ENCODE measurements around the gene MSMO1. TPM values are rescaled to one million over a fixed set of nuclear protein-coding genes. Genes with fewer than 3 reads are reported as not detected.
"Not testable (repeated sequence)": the region's sequence is repeated elsewhere in the genome, so short reads cannot be mapped to it uniquely, and the experiment has no call there.

MSMO1 gene
- total and polyA plus RNA-seq, 10 donors = 11.0 to 27.4 (median 17.7) TPM

DNA sequence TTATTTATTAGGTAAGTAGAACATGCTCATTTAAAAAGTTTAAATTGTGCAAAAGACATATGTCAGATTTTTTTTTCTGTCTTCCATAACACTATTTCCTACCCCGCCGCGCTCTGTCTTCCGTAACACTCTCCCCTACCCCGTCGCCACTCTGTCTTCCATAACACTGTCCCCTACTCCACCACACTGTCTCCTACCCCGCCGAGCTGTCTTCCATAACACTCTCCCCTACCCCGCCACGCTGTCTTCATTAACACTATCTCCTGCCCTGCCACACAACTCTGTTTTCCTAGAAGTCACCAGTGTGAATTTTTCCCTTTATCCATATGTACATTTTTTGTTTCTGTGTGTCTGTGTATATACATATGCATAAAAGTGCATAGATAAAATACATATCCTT is 4.4 kb downstream of the MSMO1 start:
- DNase-seq = no peak
- no peak overlapping the region for H3K4me3 ChIP-seq
- no peak overlapping the region for H3K27ac ChIP-seq
- intact Hi-C loops (cut with DNase I; ENCODE audit: low total_unique reads) = no loop called here
- H3K9me3 ChIP-seq = no peaks in the 10 kb centered on the region
- no peaks in the 10 kb centered on the region for H3K27me3 ChIP-seq (replicated peaks in 1 of 7)
- WGBS, 5 donors = 87 to 95% (median 92%) methylated on average over 10 of the region's 10 CpGs
- H3K36me3 ChIP-seq = peaks cover 0 to 49% (median 12%) of the 10 kb centered on the region in 6 donors
- peaks cover 10 to 53% (median 36%) of the 10 kb centered on the region in 6 donors for H3K4me1 ChIP-seq
- no peak for TF ChIP-seq POLR2AphosphoS5 (IDR thresholded peaks at IDR 0.05)
- TF ChIP-seq, protein P1, sequence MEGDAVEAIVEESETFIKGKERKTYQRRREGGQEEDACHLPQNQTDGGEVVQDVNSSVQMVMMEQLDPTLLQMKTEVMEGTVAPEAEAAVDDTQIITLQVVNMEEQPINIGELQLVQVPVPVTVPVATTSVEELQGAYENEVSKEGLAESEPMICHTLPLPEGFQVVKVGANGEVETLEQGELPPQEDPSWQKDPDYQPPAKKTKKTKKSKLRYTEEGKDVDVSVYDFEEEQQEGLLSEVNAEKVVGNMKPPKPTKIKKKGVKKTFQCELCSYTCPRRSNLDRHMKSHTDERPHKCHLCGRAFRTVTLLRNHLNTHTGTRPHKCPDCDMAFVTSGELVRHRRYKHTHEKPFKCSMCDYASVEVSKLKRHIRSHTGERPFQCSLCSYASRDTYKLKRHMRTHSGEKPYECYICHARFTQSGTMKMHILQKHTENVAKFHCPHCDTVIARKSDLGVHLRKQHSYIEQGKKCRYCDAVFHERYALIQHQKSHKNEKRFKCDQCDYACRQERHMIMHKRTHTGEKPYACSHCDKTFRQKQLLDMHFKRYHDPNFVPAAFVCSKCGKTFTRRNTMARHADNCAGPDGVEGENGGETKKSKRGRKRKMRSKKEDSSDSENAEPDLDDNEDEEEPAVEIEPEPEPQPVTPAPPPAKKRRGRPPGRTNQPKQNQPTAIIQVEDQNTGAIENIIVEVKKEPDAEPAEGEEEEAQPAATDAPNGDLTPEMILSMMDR (IDR thresholded peaks at IDR 0.05 in 8 of 11, conservative IDR thresholded peaks at IDR 0.05 in 3 of 11) = no peak
- no peak for TF ChIP-seq POLR2A (IDR thresholded peaks at IDR 0.05)

GRCh38 chr4:165332502-165332901 is 5.0 kb downstream of the MSMO1 start:
- H3K27ac ChIP-seq = peak overlapping the region in 1 of 8 donors; percentile 22
- DNase-seq = no peak
- H3K9me3 ChIP-seq = no peaks in the 10 kb centered on the region
- intact Hi-C loops (cut with DNase I; ENCODE audit: low total_unique reads) = no loop called here
- no peak overlapping the region for H3K4me3 ChIP-seq
- 75 to 85% (median 77%) methylated on average over 1 of the region's 1 CpG for WGBS, 5 donors
- H3K36me3 ChIP-seq = peaks cover 0 to 56% (median 12%) of the 10 kb centered on the region in 6 donors
- TF ChIP-seq, protein P1 (IDR thresholded peaks at IDR 0.05 in 8 of 11, conservative IDR thresholded peaks at IDR 0.05 in 3 of 11) = no peak
- no peak for TF ChIP-seq POLR2AphosphoS5 (IDR thresholded peaks at IDR 0.05)
- TF ChIP-seq POLR2A (IDR thresholded peaks at IDR 0.05) = no peak
- peaks cover 10 to 53% (median 36%) of the 10 kb centered on the region in 6 donors for H3K4me1 ChIP-seq
- no peaks in the 10 kb centered on the region for H3K27me3 ChIP-seq (replicated peaks in 1 of 7)

- no peaks in the 10 kb centered on the region for H3K27me3 ChIP-seq (replicated peaks in 1 of 7)
- peaks cover 0 to 82% (median 29%) of the 10 kb centered on the region in 6 donors for H3K36me3 ChIP-seq
- H3K4me3 ChIP-seq = no peak overlapping the region
- intact Hi-C loops (cut with DNase I; ENCODE audit: low total_unique reads) = no loop called here
- no peaks in the 10 kb centered on the region for H3K9me3 ChIP-seq
- no peak overlapping the region for H3K27ac ChIP-seq
- WGBS, 5 donors = 82 to 95% (median 90%) methylated on average over 3 of the region's 3 CpGs
- peaks cover 0 to 28% (median 15%) of the 10 kb centered on the region in 6 donors for H3K4me1 ChIP-seq
- DNase-seq = no peak
- TF ChIP-seq, protein P1 (IDR thresholded peaks at IDR 0.05 in 8 of 11, conservative IDR thresholded peaks at IDR 0.05 in 3 of 11) = no peak
- TF ChIP-seq POLR2AphosphoS5 (IDR thresholded peaks at IDR 0.05) (no peak), POLR2A (IDR thresholded peaks at IDR 0.05) (no peak)
Measured at GRCh38 chr4:165335163-165335703, 7.8 kb downstream of the MSMO1 start.

DNA sequence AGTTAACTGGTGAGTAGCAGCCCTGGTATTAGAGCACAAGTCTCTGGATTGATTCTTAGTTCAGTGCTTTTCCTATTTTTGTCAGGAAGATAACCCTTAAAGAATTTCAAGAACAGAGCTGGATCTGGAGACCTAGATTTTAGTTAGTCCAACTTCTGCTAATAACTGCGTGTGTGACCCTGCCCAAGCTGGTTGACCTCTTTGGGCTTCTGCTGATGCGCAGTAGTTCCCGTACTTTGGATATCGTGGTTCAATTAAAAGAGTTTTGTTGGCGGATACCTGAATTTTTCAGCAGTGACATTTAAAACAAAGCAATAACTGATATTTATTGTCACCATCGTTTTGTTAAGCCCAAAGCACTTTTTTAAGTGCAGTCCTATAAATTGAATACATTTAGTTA is 9.3 kb downstream of the MSMO1 start:
- WGBS, 5 donors = 92 to 96% (median 95%) methylated on average over 6 of the region's 6 CpGs
- no peaks in the 10 kb centered on the region for H3K27me3 ChIP-seq (replicated peaks in 1 of 7)
- intact Hi-C loops (cut with DNase I; ENCODE audit: low total_unique reads) = no loop called here
- peaks cover 0 to 85% (median 37%) of the 10 kb centered on the region in 6 donors for H3K36me3 ChIP-seq
- DNase-seq = no peak
- TF ChIP-seq POLR2AphosphoS5 (IDR thresholded peaks at IDR 0.05) (no peak), POLR2A (IDR thresholded peaks at IDR 0.05) (no peak)
- TF ChIP-seq, protein P1 (IDR thresholded peaks at IDR 0.05 in 8 of 11, conservative IDR thresholded peaks at IDR 0.05 in 3 of 11) = no peak
- H3K4me3 ChIP-seq = no peak overlapping the region
- H3K27ac ChIP-seq = no peak overlapping the region
- H3K4me1 ChIP-seq = peaks cover 0 to 15% (median 10%) of the 10 kb centered on the region in 6 donors
- no peaks in the 10 kb centered on the region for H3K9me3 ChIP-seq

DNA sequence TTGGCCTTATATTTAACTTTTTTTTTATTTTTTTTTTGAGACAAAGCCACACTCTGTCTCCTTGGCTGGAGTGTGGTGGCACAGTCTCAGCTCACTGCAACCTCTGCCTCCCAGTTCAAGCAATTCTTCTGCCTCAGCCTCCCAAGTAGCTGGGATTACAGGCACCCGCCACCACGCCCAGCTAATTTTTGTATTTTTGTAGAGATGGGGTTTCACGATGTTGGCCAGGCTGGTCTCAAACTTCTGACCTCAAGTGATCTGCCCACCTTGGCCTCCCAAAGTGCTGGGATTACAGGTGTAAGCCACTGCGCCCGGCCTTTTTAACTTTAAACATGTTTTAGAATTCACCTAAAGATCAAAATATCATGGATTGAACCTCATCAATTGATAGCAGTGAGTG is 14.9 kb downstream of the MSMO1 start:
- not testable (repeated sequence) for H3K4me1 ChIP-seq; H3K27ac ChIP-seq; H3K9me3 ChIP-seq; H3K4me3 ChIP-seq; H3K27me3 ChIP-seq (replicated peaks in 1 of 7); DNase-seq
- H3K36me3 ChIP-seq = peaks cover 0 to 68% (median 31%) of the 10 kb centered on the region in 6 donors
- 95 to 99% (median 97%) methylated on average over 5 of the region's 5 CpGs for WGBS, 5 donors
- intact Hi-C loops (cut with DNase I; ENCODE audit: low total_unique reads) = loop anchor here (10.0 kb wide), 1 partner anchor 208 kb away; no protein-coding TSS in a partner anchor

Data from spleen (tissue), 11 donors.